Left forelimb (tissue), 1 donor: Measurements from ENCODE around the gene HIPK4.
A peak's percentile ranks its signal among the peaks of the same experiment; 100 is the strongest.
"Not testable (repeated sequence)": the region's sequence is repeated elsewhere in the genome, so short reads cannot be mapped to it uniquely, and the experiment has no call there.

Experiments used
- DNase-seq: peaks from one replicate; pipeline ENCODE4 v3.0.0-alpha.2; 2018; ENCODE audit warnings: low spot score

Gene HIPK4

GRCh38 chr19:40390084-40390742, at the start of gene HIPK4:
Gene HIPK4, minus strand, starts transcription at chr19:40390181. Its CDS starts 279 bp downstream, at chr19:40389902.
- DNase-seq: no peak

- no peak for DNase-seq
Measured at GRCh38 chr19:40438284-40438683, 48.3 kb upstream of the HIPK4 start.

- peak; percentile 94 for DNase-seq
Measured at GRCh38 chr19:40433391-40434216, 43.6 kb upstream of the HIPK4 start.

GRCh38 chr19:40432760-40433159, 42.8 kb upstream of the HIPK4 start:
- DNase-seq: not testable (repeated sequence)

- DNase-seq: no peak
Measured at GRCh38 chr19:40431698-40432097, 41.7 kb upstream of the HIPK4 start.

- not testable (repeated sequence) for DNase-seq
Measured at GRCh38 chr19:40430242-40430641, 40.3 kb upstream of the HIPK4 start.

GRCh38 chr19:40428197-40428596, 38.2 kb upstream of the HIPK4 start:
- DNase-seq: not testable (repeated sequence)

- DNase-seq: peak; percentile 100
Measured at GRCh38 chr19:40425450-40426287, 35.7 kb upstream of the HIPK4 start, which contains the start of gene SERTAD1. Gene SERTAD1, minus strand, starts transcription at chr19:40425992. Its CDS starts 2,446 bp downstream, at chr19:40423546.

- no peak for DNase-seq
Measured at GRCh38 chr19:40424637-40425449, 34.9 kb upstream of the HIPK4 start.

GRCh38 chr19:40423938-40424337, 34.0 kb upstream of the HIPK4 start:
- no peak for DNase-seq

GRCh38 chr19:40422748-40423566, 33.0 kb upstream of the HIPK4 start:
- DNase-seq: no peak

- DNase-seq: no peak
Measured at GRCh38 chr19:40421993-40422747, 32.2 kb upstream of the HIPK4 start.

- peak; percentile 96 for DNase-seq
Measured at GRCh38 chr19:40420766-40421765, 31.1 kb upstream of the HIPK4 start.

GRCh38 chr19:40420451-40420765, 30.4 kb upstream of the HIPK4 start:
- DNase-seq: no peak

GRCh38 chr19:40419780-40420179, 29.8 kb upstream of the HIPK4 start:
- no peak for DNase-seq

- no peak for DNase-seq
Measured at GRCh38 chr19:40419066-40419612, 29.2 kb upstream of the HIPK4 start.

- no peak for DNase-seq
Measured at GRCh38 chr19:40418040-40418439, 28.1 kb upstream of the HIPK4 start.

- no peak for DNase-seq
Measured at GRCh38 chr19:40417643-40417981, 27.6 kb upstream of the HIPK4 start.
